Stimulated activated CD4-positive, alpha-beta T cell treated with anti-CD3 and anti-CD28 coated beads, Interleukin-15, amount 100 ng/mL, for 48 hours (primary cell): ENCODE measurements around the gene SLA2.
"Not testable (repeated sequence)": the region's sequence is repeated elsewhere in the genome, so short reads cannot be mapped to it uniquely, and the experiment has no call there.

ENCODE experiments used
- DNase-seq, 2 donors: peaks; one replicate each; pipeline ENCODE4 v3.0.0-alpha.2; 2020; ENCODE audit warnings: low read depth in 2 of 2

SLA2 gene

DNA sequence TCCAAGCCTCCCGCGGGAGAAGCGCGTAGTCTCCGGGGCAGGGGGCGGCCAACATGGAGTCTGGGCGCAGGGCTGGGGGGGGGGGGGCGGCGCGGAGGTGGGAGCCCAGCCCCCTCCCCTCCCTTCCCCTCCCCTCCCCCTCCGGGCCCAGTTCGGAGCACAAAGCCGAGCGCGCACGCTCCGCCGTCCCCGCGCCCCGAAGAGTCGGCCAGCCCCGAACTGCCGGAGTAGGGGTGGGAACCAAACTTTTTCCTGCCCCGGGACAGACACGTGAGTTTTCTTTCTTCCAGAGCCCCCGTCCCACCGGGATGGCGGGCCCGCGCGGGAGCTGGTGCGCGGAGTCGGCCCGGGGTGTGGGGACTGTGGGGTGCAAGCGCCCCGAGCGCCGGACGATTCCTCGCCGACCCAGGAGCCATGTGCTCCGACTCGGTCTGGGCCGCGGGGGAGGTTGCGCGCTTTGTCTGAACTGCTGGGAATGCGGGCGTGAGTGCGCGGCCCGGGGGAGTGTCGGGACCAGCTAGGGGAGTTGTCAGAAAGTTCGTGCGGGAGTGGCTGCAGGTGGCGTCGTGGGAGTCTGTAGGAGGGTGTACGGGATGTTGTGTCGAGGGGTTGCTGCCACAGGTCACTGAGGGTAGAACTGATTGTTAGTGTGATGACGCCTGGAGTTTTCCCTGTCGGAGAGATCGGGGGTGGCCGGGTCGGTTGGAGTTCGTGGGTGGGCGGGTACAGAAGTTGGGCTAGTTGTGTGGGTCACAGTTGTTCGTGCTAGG is 71.4 kb downstream of the SLA2 start:
- no peak for DNase-seq

DNA sequence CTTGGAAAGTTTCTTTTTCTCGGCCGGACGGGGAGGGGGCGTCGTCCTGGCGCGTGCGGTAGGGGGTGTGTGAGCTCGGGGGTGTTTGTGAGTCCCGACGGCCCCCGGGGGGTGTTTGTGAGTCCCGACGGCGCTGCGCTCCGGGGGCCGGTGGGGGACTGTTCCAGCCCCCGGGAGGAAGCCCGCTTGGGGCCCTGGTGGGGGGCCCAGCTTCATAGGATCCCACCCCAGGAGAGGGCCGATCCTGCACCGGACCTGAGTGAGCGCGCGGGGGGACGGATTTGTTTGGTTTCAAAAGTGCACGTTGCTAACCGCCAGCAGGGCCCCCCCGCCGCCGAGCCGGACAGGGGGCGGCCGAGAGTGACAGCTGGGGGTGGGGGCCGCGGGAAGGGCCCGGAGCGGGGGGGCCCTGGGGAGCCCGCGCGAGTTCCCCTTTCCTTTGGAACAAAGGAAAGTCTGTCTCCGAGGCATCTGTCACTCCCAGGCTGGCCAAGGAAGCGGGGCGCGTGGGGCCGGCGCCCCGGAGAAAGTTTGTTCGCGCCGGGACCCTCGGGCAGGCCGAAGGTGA is 72.1 kb downstream of the SLA2 start:
- no peak for DNase-seq

DNA sequence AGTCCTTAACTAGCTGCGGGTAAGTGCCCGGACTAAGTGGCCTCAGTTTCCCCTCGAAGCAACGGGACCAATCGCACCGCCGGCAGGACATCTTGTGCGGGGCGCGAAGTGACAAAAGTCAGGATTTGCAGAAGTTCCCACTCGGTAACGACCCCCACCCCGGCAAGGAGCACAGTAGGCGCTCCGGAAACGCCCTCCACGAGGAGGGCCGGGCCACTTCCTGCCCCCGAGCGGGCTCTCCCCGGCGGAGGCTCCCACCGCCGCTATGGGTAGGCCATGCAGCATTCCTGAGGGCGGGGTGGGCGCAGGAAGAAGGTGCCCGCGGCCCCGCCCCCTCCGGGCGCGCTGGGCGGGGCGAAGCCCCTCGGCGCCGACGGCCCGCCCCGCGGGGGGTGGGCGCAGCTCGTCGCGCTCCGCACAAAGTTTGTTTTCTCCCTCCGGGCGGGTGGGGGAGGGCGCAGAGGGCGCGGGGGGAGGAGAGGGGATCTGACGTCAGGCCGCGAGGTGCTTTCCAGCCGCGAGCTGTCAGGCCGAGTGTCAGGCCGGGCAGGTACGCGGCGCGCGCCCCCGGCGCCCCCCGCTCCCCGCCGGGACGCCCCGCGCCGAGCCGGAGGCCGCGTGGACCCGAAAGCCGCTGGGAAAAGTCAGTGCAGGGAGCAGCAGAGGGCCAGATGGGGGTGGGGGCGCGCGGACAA is 72.7 kb downstream of the SLA2 start, which contains the start of gene TGIF2:
Gene TGIF2, plus strand, starts transcription at position 495 of the 695 bp plus-strand sequence. CDS start 5,178 bp downstream, outside the sequence.
- peak; percentile 80 to 83 for DNase-seq

DNA sequence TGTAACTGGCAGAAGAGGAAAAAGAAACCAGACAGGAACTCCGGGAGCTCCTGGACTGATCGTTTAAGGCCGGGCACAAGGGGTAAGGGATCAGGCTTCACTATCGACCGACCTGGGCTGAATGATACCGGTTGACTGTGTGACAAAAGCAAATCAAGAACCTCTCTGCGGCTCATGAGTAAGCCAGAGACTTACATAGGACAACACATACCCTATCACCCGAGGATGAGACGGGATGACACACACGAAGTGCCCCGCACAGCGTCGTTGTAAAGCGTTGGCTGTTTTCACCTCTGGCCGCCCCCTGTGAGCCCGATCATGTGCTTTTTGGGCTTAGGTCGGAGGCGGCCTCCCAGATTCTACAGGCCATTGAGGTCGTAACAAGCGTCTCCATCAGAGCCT is 73.3 kb downstream of the SLA2 start:
- DNase-seq, result peak; percentile 72 to 74

DNA sequence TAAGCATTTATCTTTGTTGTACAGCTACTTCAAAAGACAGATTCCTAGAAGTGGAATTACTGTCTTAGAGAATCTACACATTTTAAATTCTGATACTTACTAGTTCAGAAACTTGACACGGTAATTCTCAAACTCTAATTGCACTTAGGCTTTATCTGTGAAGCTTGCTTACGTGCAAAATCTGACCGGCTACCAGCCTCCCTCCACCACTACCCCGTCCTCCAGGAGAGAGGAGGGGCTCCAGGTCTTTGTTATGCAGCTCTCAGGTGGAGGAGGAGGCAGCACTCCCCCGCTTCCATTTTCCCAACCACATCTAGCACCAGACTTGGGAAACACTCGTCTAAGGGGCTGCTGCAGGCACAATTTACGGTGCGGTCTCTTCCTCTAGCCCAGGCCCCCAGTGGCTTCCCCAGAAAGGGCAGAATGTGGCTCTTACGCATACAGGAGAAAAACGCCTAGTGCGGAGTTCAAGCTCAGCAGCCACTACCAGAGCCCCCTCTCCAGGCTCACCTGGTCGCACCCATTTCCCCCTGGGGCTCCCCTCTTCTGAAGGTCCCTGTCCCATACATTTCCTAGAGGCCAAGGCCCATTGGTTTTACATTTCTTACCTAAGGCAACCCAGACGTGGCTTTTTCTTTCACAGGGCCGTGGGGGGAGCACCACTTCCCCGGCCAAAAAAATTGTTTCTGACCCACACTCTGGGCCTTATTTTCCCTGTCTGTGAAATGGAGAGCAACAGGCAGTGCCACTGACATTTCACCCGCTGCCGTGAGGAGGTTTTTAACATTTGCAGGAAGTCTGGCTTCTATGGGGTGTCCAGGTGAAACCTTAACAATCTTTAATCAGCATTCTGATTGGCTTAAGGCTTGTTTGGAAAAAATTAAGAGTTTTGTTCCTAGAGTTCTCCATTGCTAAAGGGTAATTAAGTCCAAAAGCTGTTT is 74.2 kb downstream of the SLA2 start:
- no peak for DNase-seq

DNA sequence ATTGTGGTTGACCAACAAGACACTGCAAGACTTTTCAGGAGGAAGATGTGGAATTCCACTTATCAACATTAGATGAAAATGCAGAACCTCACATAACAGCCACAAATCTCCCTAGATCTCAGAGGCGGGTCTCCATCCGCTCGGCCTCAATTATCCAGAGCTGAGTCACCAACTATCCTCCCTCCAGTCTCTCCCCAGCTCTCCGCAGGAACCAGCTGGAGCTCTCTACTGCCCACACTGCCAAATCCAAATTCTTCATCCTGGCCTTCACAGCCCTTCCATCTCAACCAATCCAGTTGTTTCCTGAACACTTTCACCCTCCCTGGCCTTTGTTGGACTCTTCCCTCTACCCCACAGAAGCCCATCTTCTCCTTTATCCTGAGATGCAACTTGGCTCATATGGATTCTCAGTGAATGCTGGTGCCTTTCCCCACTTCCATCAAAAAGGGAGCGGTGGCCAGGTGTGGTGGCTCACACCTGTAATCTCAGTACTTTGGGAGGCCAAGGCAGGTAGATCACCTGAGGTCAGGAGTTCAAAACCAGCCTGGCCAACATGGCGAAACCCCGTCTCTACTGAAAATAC is 76.1 kb downstream of the SLA2 start:
- no peak for DNase-seq

DNA sequence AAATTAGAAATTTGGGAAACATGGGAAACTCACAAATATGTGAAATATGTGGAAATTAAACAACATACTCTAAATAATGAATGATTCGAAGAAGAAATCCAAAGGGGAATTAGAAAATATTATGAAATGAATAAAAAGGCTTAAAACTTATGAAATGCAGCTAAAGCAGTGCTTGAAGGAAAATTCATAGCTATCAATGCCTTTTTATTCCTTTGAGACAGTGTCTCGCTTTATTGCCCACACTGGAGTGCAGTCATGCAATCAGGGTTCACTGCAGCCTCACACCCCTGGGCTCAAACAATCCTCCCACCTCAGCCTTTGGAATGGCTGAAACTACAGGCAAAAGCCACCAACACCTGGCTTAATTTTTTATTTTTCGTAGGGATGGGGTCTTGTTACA is 80.5 kb downstream of the SLA2 start:
- no peak for DNase-seq

DNA sequence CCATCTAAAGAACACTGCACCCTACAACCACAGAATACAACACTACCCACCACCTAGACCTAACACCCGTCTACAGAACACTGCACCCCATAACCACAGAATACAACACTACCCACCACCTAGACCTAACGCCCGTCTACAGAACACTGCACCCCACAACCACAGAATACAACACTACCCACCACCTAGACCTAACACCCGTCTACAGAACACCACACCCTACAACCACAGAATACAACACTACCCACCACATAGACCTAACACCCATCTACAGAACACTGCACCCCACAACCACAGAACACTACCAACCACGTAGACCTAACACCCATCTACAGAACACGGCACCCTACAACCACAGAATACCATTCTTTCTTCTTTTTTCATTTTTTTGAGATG is 81.3 kb downstream of the SLA2 start:
- DNase-seq, result not testable (repeated sequence)

DNA sequence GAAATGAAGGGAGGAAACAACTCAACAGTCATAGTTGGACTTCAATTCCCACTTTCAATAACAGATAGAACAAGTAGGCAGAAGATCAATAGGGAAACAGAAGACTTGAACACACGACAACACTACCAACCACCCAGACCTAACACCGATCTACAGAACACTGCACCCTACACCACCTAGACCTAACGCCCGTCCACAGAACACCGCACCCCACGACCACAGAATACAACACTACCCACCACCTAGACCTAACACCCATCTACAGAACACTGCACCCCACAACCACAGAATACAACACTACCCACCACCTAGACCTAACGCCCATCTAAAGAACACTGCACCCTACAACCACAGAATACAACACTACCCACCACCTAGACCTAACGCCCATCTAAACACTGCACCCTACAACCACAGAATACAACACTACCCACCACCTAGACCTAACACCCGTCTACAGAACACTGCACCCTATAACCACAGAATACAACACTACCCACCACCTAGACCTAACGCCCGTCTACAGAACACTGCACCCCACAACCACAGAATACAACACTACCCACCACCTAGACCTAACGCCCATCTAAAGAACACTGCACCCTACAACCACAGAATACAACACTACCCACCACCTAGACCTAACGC is 81.8 kb downstream of the SLA2 start:
- DNase-seq, result not testable (repeated sequence)

DNA sequence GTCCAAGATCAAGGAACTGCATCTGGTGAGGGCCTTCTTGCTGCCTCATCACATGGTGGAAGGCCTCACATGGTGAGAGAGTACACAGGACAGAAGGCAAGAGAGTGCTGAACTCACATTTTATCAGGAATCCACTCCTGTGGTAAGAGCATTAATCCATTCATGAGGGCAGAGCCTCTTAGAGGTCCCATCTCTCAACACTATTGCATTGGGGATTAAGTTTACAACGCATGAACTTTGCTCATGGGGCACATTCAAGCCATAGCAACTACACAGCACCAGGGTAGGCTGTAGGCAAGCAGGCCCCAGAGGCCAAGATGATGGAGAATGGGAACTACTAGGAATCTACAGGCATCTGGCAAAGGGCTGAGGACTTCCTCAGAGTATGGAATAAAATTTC is 82.6 kb downstream of the SLA2 start:
- DNase-seq, result no peak

DNA sequence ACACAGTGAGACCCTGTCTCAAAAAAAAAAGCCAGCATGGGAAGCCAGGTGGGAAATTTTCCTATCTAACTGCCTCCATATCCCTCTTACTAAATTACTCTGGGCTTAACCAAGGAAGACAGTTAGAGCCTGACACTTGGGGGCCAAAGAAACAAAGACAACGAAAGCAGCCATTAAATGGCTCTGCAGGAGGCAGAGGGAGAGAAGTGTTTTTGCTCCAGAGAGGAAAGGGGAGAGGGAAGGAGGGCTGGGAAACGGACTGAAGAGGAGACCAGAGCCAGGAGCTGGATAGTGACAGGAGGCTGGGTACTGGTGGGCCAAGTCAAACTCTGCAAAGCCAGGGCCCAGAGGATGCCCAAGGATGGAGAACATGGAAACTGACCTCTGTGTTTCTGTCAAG is 83.3 kb downstream of the SLA2 start:
- DNase-seq, result no peak
